T-helper 17 cell (primary cell): Measurements from ENCODE around the gene WASF2. TPM values are rescaled to one million over a fixed set of nuclear protein-coding genes. Genes with fewer than 3 reads are reported as not detected.
A peak's percentile ranks its signal among the peaks of the same experiment; 100 is the strongest.

ENCODE experiments used
- ATAC-seq: fragments of 150-1000 bp; cut with Tn5 transposase; 2 replicates; pipeline ENCODE4 v1.10.0; 2021; ENCODE audit warnings: mild to moderate bottlenecking, moderate library complexity
- DNase-seq, 3 donors: peaks; one replicate each; pipeline versions ENCODE4 v3.0.0 to v3.0.0-alpha.2; 2020 to 2021
- H3K9me3 ChIP-seq: one replicate; pipeline ENCODE4 v1.7.0; 2013; ENCODE audit warnings: low read length, mild to moderate bottlenecking; ENCODE audit not compliant: control insufficient read depth, poor library complexity, severe bottlenecking
- H3K27ac Mint-ChIP-seq: one replicate; pipeline ENCODE4 v1.8.0; 2022; ENCODE audit warnings: mild to moderate bottlenecking, moderate library complexity, mixed read lengths
- H3K27me3 Mint-ChIP-seq: one replicate; pipeline ENCODE4 v1.8.0; 2022; ENCODE audit warnings: mixed read lengths
- H3K36me3 Mint-ChIP-seq: one replicate; pipeline ENCODE4 v1.8.0; 2022; ENCODE audit warnings: low read depth, mixed read lengths
- H3K4me1 Mint-ChIP-seq: one replicate; pipeline ENCODE4 v1.8.0; 2022; ENCODE audit warnings: mild to moderate bottlenecking, mixed read lengths
- H3K4me3 Mint-ChIP-seq: one replicate; pipeline ENCODE4 v1.8.0; 2022; ENCODE audit warnings: mild to moderate bottlenecking, moderate library complexity, mixed read lengths
- total RNA-seq, 4 donors: library from RNA in 2 of 4; stranded (reverse) in 2 of 4; gene quantifications; one replicate each; pipeline ENCODE4 v1.2.3 and lab custom pipeline; 2022 to 2026

The WASF2 gene
- total RNA-seq, 2 donors from 2014 or later, result 124 to 144 TPM

DNA sequence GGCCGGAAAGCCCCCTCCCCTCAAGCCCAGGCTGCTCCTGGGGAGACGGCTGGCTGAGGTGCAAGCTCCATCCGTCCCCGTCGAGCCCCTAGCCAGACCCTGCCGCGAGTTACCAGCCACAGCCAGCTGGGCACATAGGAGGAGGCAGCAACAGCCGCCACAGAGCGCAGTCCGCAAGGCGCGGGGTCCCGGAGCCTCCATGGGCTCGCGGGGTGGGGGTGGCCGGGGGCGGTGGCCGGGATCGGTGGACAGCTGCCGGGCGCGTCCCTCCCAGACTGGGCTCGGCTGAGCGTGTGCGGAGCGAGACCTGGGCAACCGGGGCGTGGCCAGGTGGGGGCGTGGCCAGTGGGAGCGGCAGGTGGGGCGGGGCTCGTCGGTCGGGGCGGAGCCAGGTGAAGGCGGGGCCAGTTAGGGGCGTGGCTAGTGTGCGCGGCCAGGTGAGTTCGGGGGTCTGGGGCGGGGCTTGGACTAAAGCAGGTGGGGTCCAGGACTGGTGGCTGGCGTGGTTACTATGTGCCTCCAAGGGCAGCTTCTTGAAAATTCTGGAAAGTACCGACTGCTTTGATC lies 106.8 kb downstream of the WASF2 start, which contains the start of gene CD164L2:
Gene CD164L2, minus strand, starts transcription at position 295 of the 567 bp plus-strand sequence. Its CDS starts 94 bp downstream, at position 201.
- Mint-ChIP-seq H3K4me3 (no peak within 1 kb of the TSS), H3K27ac (no peak within 1 kb of the TSS), H3K36me3 (no peaks in the 10 kb centered on the region), H3K27me3 (peaks cover 6% of the 10 kb centered on the region), H3K4me1 (peaks cover 6% of the 10 kb centered on the region)
- peak; percentile 44 to 55 (median 51) for DNase-seq
- H3K9me3 ChIP-seq, result no peaks in the 10 kb centered on the region
- ATAC-seq, result peak; percentile 88

DNA sequence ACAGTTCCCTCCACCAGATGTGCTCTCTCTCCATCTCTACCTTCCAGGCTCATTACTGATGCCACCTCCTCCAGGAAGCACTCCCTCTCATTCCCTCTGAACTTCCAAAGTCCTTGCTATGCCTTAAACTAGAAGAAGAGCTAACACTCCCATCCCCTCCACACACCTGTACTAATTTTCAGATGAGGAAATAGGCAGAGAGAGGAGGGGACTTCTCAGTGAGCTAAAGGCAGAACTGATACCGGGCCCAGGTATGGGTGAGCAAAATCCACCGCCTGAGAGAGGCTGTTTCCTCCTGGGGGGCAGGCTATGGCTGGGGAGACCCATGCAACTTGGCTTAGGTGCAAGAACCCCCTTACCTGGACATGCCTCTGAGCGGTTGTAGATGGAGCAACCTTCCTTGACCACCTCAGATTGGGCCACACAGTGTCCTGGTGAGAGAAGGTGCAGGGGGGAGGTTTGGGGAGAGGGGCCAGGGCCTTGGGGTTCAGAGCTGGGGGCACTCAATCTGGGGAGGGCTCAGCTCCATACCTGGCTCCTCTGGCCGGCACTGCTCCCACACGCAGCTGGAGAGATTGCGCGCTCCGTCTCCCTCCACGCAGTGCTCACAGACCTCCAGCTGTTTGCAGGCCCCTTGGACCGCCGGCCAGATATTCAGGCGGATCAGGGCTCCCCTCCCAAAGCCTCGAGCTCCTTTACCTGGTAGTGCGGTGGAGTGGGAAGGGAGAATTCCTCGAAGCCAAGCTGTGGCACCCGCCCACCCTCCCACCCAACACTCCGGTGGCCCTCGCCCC lies 107.8 kb downstream of the WASF2 start:
- H3K27me3 Mint-ChIP-seq, result peaks cover 6% of the 10 kb centered on the region
- H3K4me3 Mint-ChIP-seq, result no peak overlapping the region
- H3K36me3 Mint-ChIP-seq, result no peaks in the 10 kb centered on the region
- peaks cover 10% of the 10 kb centered on the region for H3K4me1 Mint-ChIP-seq
- DNase-seq (no peak), ATAC-seq (no peak)
- no peak overlapping the region for H3K27ac Mint-ChIP-seq
- no peaks in the 10 kb centered on the region for H3K9me3 ChIP-seq

DNA sequence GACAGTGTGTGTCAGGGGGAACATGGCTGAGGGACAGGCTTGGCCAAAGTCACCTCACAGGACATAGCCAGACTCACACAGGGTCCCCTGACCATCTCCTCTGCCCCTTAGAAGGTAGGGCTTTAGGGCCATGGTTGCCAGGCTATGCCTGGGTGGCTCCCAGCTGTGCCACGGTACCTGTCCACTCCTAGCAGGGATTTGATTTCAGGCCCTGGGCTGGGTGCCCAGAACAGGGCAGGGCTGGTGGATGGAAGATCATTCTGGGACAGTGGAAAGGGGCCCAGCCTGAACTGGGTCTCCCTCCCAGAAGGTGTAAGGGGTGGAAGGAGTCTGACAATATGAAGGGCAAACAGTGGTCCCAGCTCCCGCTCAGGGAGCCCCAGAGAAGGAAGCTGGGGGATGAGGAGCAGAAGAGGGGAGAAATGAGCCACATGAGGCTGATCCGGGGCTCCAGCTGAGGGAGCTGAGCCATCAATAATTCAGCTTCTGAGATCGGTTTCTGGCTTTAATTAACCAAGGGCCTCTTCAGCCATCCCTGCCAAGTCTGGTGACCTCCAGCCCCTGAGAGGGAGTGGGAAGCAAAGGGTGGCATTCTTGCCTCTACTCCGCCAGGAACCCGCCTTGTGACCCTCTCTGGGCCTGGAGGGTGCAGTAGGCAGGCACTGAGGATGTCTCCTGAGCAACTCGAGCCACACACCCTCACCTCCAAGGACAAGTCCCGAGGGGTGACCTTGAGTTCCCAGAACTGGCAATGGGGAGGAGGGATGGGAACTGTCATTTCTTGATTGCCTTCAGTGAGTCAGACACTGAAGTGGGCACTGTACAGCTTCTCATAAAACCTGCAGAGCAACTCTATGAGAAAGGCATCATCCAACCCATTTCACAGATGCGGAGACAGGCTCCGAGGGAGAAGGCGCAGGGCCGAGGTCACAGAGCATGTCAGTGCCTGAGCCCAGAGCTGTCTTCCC lies 108.9 kb downstream of the WASF2 start:
- Mint-ChIP-seq H3K36me3 (no peaks in the 10 kb centered on the region), H3K27ac (no peak overlapping the region), H3K4me1 (peaks cover 10% of the 10 kb centered on the region), H3K27me3 (peaks cover 6% of the 10 kb centered on the region), H3K4me3 (no peak overlapping the region)
- no peak for ATAC-seq
- no peak for DNase-seq
- H3K9me3 ChIP-seq, result no peaks in the 10 kb centered on the region

GRCh38 chr1:27380224-27380623 lies 109.7 kb downstream of the WASF2 start:
- Mint-ChIP-seq H3K27ac (no peak overlapping the region), H3K4me3 (no peak overlapping the region), H3K27me3 (peaks cover 6% of the 10 kb centered on the region), H3K4me1 (peaks cover 13% of the 10 kb centered on the region), H3K36me3 (no peaks in the 10 kb centered on the region)
- no peaks in the 10 kb centered on the region for H3K9me3 ChIP-seq
- ATAC-seq, result no peak
- no peak for DNase-seq

GRCh38 chr1:27379564-27380122 lies 110.3 kb downstream of the WASF2 start:
- Mint-ChIP-seq H3K27me3 (peaks cover 6% of the 10 kb centered on the region), H3K36me3 (no peaks in the 10 kb centered on the region), H3K4me3 (no peak overlapping the region), H3K4me1 (peaks cover 13% of the 10 kb centered on the region), H3K27ac (no peak overlapping the region)
- DNase-seq (no peak), ATAC-seq (no peak)
- no peaks in the 10 kb centered on the region for H3K9me3 ChIP-seq

- H3K4me1 Mint-ChIP-seq, result peaks cover 11% of the 10 kb centered on the region
- H3K36me3 Mint-ChIP-seq, result no peaks in the 10 kb centered on the region
These were observed 112.0 kb downstream of the WASF2 start for GRCh38 chr1:27377760-27378495.

DNA sequence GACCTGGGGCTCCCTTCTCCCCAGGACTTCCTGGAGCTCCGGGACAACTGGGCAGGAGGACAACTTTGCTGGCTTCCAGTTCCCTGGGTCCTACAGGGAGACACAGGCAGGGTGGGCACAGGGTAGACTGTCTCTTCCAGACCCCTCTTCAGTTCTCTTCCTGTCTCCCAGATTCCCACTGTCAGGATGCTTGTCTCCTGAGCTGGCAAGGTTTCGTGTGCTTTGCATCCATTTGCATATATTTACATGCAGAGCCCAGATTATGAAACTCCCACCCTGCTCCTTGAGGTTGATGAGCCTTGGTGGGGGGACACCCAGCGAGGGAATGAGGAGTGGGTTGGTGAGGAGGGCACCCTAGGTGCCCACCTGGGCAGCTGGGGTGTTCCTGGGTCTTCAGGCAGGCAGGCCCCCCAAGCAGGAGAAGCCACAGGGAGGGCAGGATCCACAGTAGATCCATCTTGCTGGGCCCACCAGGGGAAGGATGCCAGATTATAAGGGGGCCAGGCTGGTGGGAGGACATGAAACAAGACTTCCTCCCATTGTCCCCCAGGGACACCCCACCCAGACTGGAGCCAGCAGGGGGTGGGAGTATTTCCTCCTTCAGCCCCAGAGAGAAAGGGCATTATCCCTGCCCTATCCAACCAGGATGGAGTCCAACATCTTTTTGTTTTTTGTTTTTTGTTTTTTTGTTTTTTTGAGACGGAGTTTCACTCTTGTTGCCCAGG lies 115.4 kb downstream of the WASF2 start, which contains the start of gene FCN3:
Gene FCN3, minus strand, starts transcription at position 463 of the 725 bp plus-strand sequence. Its CDS starts 6 bp downstream, at position 457.
- H3K27ac Mint-ChIP-seq, result no peak within 1 kb of the TSS
- H3K27me3 Mint-ChIP-seq, result no peaks in the 10 kb centered on the region
- H3K36me3 Mint-ChIP-seq, result no peaks in the 10 kb centered on the region
- no peaks in the 10 kb centered on the region for H3K9me3 ChIP-seq
- no peak within 1 kb of the TSS for H3K4me3 Mint-ChIP-seq
- DNase-seq (no peak), ATAC-seq (no peak)
- H3K4me1 Mint-ChIP-seq, result peaks cover 12% of the 10 kb centered on the region

More at GRCh38 chr1:27377760-27378495, 112.0 kb downstream of the WASF2 start:
- Mint-ChIP-seq H3K27ac (no peak overlapping the region), H3K4me3 (no peak overlapping the region), H3K27me3 (peaks cover 6% of the 10 kb centered on the region)
- no peak for ATAC-seq
- DNase-seq, result no peak
- H3K9me3 ChIP-seq, result no peaks in the 10 kb centered on the region

GRCh38 chr1:27372808-27373690 lies 116.9 kb downstream of the WASF2 start:
- DNase-seq (no peak), ATAC-seq (no peak)
- Mint-ChIP-seq H3K27ac (no peak overlapping the region), H3K4me1 (peaks cover 17% of the 10 kb centered on the region), H3K4me3 (no peak overlapping the region), H3K36me3 (no peaks in the 10 kb centered on the region), H3K27me3 (no peaks in the 10 kb centered on the region)
- H3K9me3 ChIP-seq, result no peaks in the 10 kb centered on the region

DNA sequence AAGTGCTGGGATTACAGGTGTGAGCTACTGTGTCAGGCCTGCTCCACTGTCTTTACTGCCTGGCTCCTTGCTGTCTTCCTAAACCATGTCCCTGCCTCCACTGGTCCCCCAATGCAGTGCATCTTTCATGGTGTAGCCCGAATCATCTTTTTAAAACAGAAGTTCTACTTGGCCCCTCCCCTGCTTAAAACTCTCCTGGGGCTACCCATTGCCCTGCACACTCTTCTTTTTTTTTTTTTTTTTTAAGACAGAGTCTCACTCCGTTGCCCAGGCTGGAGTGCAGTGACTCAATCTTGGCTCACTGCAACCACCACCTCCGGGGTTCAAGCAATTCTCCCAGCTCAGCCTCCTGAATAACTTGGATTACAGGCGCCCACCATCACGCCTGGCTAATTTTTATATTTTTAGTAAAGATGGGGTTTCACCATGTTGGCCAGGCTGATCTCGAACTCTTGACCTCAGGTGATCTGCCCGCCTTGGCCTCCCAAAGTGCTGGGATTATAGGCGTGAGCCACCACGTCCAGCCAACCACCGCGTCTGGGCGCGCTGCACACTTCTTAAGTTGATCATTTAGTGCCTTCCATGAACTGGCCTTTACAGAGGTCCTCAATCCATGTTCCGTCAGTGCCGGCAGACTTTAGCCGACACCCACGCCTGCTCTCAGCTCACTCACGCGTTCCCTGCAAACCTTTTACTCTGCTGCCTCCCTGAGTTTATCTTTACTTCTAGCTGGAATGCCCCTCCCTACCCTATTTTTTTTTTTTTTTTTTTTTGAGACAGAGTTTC lies 117.8 kb downstream of the WASF2 start:
- DNase-seq (no peak), ATAC-seq (no peak)
- H3K4me1 Mint-ChIP-seq, result peaks cover 15% of the 10 kb centered on the region
- H3K27ac Mint-ChIP-seq, result no peak overlapping the region
- H3K9me3 ChIP-seq, result no peaks in the 10 kb centered on the region
- H3K36me3 Mint-ChIP-seq, result no peaks in the 10 kb centered on the region
- H3K4me3 Mint-ChIP-seq, result no peak overlapping the region
- no peaks in the 10 kb centered on the region for H3K27me3 Mint-ChIP-seq

GRCh38 chr1:27368869-27369582 lies 120.9 kb downstream of the WASF2 start:
- peak; percentile 35 for ATAC-seq
- DNase-seq, result no peak
- no peaks in the 10 kb centered on the region for H3K9me3 ChIP-seq
- no peaks in the 10 kb centered on the region for H3K36me3 Mint-ChIP-seq
- no peak overlapping the region for H3K4me3 Mint-ChIP-seq
- H3K4me1 Mint-ChIP-seq, result peaks cover 26% of the 10 kb centered on the region
- no peak overlapping the region for H3K27ac Mint-ChIP-seq
- H3K27me3 Mint-ChIP-seq, result no peaks in the 10 kb centered on the region
